Omental fat pad (tissue), 4 donors: Measurements from ENCODE around the gene PSPH. TPM values are rescaled to one million over a fixed set of nuclear protein-coding genes. Genes with fewer than 3 reads are reported as not detected.
"Not testable (repeated sequence)": the region's sequence is repeated elsewhere in the genome, so short reads cannot be mapped to it uniquely, and the experiment has no call there.

Experiments used
- ATAC-seq: fragments of 150-250 bp; one replicate; pipeline ENCODE4 v1.9.1; 2016; ENCODE audit warnings: mild to moderate bottlenecking, moderate library complexity; ENCODE audit not compliant: low FRiP score
- DNase-seq: peaks from one replicate; pipeline ENCODE4 v3.0.0-alpha.2; 2019; ENCODE audit warnings: low spot score
- CTCF ChIP-seq, 3 donors: fragments of 450-650 bp; IDR thresholded peaks; one replicate each; pipeline ENCODE4 v1.5.1; 2016 to 2017; ENCODE audit warnings: antibody characterized with exemption in 3 of 3, mild to moderate bottlenecking in 3 of 3, moderate library complexity in 2 of 3
- total RNA-seq, 4 donors: library from RNA; depleted of rRNA; stranded (reverse); fragments of >200 nt; gene quantifications; one replicate each; pipeline ENCODE4 v1.1.0, GENCODE V29; 2016

The PSPH gene
- total RNA-seq = 10 to 100 TPM in 3 of 4 donors, 1 to 10 TPM in 1; 6.8 to 12.5 (median 11.2) TPM

GRCh38 chr7:56051339-56052191, at the start of gene PSPH, which contains the start of gene CCT6A:
TSS of gene PSPH (minus strand) at chr7:56051444. CDS start at chr7:56021212, 30,232 bp downstream.
TSS of gene CCT6A (plus strand) at chr7:56051765. CDS start at chr7:56051849, 84 bp downstream.
- TF ChIP-seq CTCF (IDR thresholded peaks at IDR 0.05) = no peak
- DNase-seq = peak; percentile 87
- peak; percentile 98 for ATAC-seq

GRCh38 chr7:56099653-56100052, 48.4 kb upstream of the PSPH start:
- no peak for DNase-seq
- no peak for TF ChIP-seq CTCF (IDR thresholded peaks at IDR 0.05)
- ATAC-seq = no peak

- not testable (repeated sequence) for DNase-seq
- ATAC-seq = peak; percentile 30
Measured at GRCh38 chr7:56098187-56099008, 47.2 kb upstream of the PSPH start.

- ATAC-seq (peak; percentile 63), DNase-seq (no peak)
- TF ChIP-seq CTCF (IDR thresholded peaks at IDR 0.05) = no peak
Measured at GRCh38 chr7:56097700-56098099, 46.5 kb upstream of the PSPH start.

GRCh38 chr7:56092789-56093531, 41.7 kb upstream of the PSPH start, which contains the start of gene PHKG1:
TSS of gene PHKG1 (minus strand) at chr7:56092952. CDS start at chr7:56088941, 4,011 bp downstream.
- peak; percentile 70 for ATAC-seq
- DNase-seq = no peak
- no peak for TF ChIP-seq CTCF (IDR thresholded peaks at IDR 0.05)

- DNase-seq, ATAC-seq: not testable (repeated sequence)
Measured at GRCh38 chr7:56092388-56092787, 41.1 kb upstream of the PSPH start.

GRCh38 chr7:56091591-56091990, 40.3 kb upstream of the PSPH start:
- no peak for TF ChIP-seq CTCF (IDR thresholded peaks at IDR 0.05)
- DNase-seq (no peak), ATAC-seq (peak; percentile 13)
